H9 (cell line): ENCODE results near the gene PPP1CA. TPM values are rescaled to one million over a fixed set of nuclear protein-coding genes. Genes with fewer than 3 reads are reported as not detected.

Source experiments
- DNase-seq: peaks from one replicate; pipeline ENCODE4 v3.0.0-alpha.2; 2017
- H2AFZ ChIP-seq: one replicate; pipeline ENCODE4 v1.6.1; 2013; ENCODE audit warnings: mild to moderate bottlenecking, low read length, control low read depth, moderate library complexity
- H2AK5ac ChIP-seq: 2 replicates; pipeline ENCODE4 v1.6.1; 2013; ENCODE audit warnings: low read length, control low read depth, mixed read lengths; ENCODE audit not compliant: insufficient read length
- H2BK120ac ChIP-seq: one replicate; pipeline ENCODE4 v1.6.1; 2013; ENCODE audit warnings: low read depth, mild to moderate bottlenecking, low read length, control low read depth, inconsistent platforms; ENCODE audit not compliant: poor library complexity, severe bottlenecking
- H2BK12ac ChIP-seq: 2 replicates; pipeline ENCODE4 v1.6.1; 2013; ENCODE audit warnings: low read length, control low read depth, mixed read lengths, low read depth; ENCODE audit not compliant: insufficient read length
- H2BK15ac ChIP-seq: 2 replicates; pipeline ENCODE4 v1.6.1; 2013; ENCODE audit warnings: low read depth, low read length, control low read depth
- H2BK20ac ChIP-seq: one replicate; pipeline ENCODE4 v1.6.1; 2013; ENCODE audit warnings: low read depth, mild to moderate bottlenecking, low read length, control low read depth, inconsistent platforms; ENCODE audit not compliant: poor library complexity, severe bottlenecking
- H2BK5ac ChIP-seq: 2 replicates; pipeline ENCODE4 v1.6.1; 2013; ENCODE audit warnings: low read length, control low read depth, mixed read lengths; ENCODE audit not compliant: insufficient read length
- H3K14ac ChIP-seq: 2 replicates; pipeline ENCODE4 v1.6.1; 2013; ENCODE audit warnings: low read length, control low read depth; ENCODE audit not compliant: insufficient read depth
- H3K18ac ChIP-seq: 2 replicates; pipeline ENCODE4 v1.6.1; 2013; ENCODE audit warnings: low read depth, mild to moderate bottlenecking, mixed read lengths, low read length, control low read depth; ENCODE audit not compliant: insufficient read length
- H3K23ac ChIP-seq: 2 replicates; pipeline ENCODE4 v1.6.1; 2013; ENCODE audit warnings: low read length, control low read depth, mixed read lengths, low read depth; ENCODE audit not compliant: insufficient read length
- H3K23me2 ChIP-seq: 2 replicates; pipeline ENCODE4 v1.6.1; 2013; ENCODE audit warnings: low read depth, mild to moderate bottlenecking, mixed read lengths, low read length, control low read depth; ENCODE audit not compliant: insufficient read length, poor library complexity, severe bottlenecking
- H3K27ac ChIP-seq: 2 replicates; pipeline ENCODE4 v1.5.1; 2013; ENCODE audit warnings: low read length, control low read depth, mixed read lengths, low read depth; ENCODE audit not compliant: insufficient read length
- H3K27me3 ChIP-seq: 2 replicates; pipeline ENCODE4 v1.6.1; 2013; ENCODE audit warnings: low read length, control low read depth, inconsistent platforms; ENCODE audit not compliant: insufficient read depth
- H3K4ac ChIP-seq: 2 replicates; pipeline ENCODE4 v1.6.1; 2013; ENCODE audit warnings: low read depth, mild to moderate bottlenecking, control low read depth, inconsistent platforms, low read length, moderate library complexity
- H3K4me1 ChIP-seq: 2 replicates; pipeline ENCODE4 v1.6.1; 2013; ENCODE audit warnings: low read length, control low read depth, inconsistent platforms; ENCODE audit not compliant: insufficient read depth
- H3K4me2 ChIP-seq: 2 replicates; pipeline ENCODE4 v1.6.1; 2013; ENCODE audit warnings: low read length, control low read depth, mixed read lengths; ENCODE audit not compliant: insufficient read length, insufficient read depth
- H3K56ac ChIP-seq: 2 replicates; pipeline ENCODE4 v1.6.1; 2013; ENCODE audit warnings: low read depth, mild to moderate bottlenecking, mixed read lengths, low read length, control low read depth; ENCODE audit not compliant: insufficient read length
- H3K79me1 ChIP-seq: 2 replicates; pipeline ENCODE4 v1.6.1; 2013; ENCODE audit warnings: low read depth, mild to moderate bottlenecking, moderate library complexity, low read length, control low read depth, inconsistent platforms; ENCODE audit not compliant: insufficient read depth, poor library complexity, severe bottlenecking
- H3K79me2 ChIP-seq: 2 replicates; pipeline ENCODE4 v1.6.1; 2013; ENCODE audit warnings: low read length, control low read depth, inconsistent platforms; ENCODE audit not compliant: insufficient read depth
- H3K9ac ChIP-seq: 2 replicates; pipeline ENCODE4 v1.6.1; 2013; ENCODE audit warnings: low read length, control low read depth, mixed read lengths; ENCODE audit not compliant: insufficient read length; ENCODE audit errors: extremely low read depth
- H3K9me3 ChIP-seq: one replicate; pipeline ENCODE4 v1.6.1; 2013; ENCODE audit warnings: low read depth, low read length, inconsistent platforms; ENCODE audit not compliant: control insufficient read depth
- H3T11ph ChIP-seq: one replicate; pipeline ENCODE4 v1.6.1; 2013; ENCODE audit warnings: mild to moderate bottlenecking, low read length, control low read depth, inconsistent platforms
- H4K20me1 ChIP-seq: one replicate; pipeline ENCODE4 v1.6.1; 2013; ENCODE audit not compliant: control insufficient read depth, insufficient read length, insufficient read depth
- H4K5ac ChIP-seq: 2 replicates; pipeline ENCODE4 v1.6.1; 2013; ENCODE audit warnings: low read depth, mild to moderate bottlenecking, mixed read lengths, low read length, control low read depth; ENCODE audit not compliant: insufficient read length
- H4K8ac ChIP-seq: replicated peaks from 2 replicates; pipeline ENCODE4 v1.6.1; 2013; ENCODE audit warnings: low read length, control low read depth, mixed read lengths, low read depth; ENCODE audit not compliant: insufficient read length
- H4K91ac ChIP-seq: 2 replicates; pipeline ENCODE4 v1.6.1; 2013; ENCODE audit warnings: low read depth, mild to moderate bottlenecking, moderate library complexity, mixed read lengths, low read length, control low read depth; ENCODE audit not compliant: insufficient read length
- H3K27ac Mint-ChIP-seq, 3 experiments: 2 replicates in 2 of 3; 3 replicates in 1 of 3; pipeline ENCODE4 v1.8.0; 2020 to 2021; ENCODE audit warnings: mixed read lengths in 3 of 3, mild to moderate bottlenecking in 1 of 3, moderate library complexity in 1 of 3
- H3K27me3 Mint-ChIP-seq: 2 replicates; pipeline ENCODE4 v1.8.0; 2021; ENCODE audit warnings: low read depth, mild to moderate bottlenecking, moderate library complexity, mixed read lengths
- H3K36me3 Mint-ChIP-seq, 3 experiments: 2 replicates in 2 of 3; 3 replicates in 1 of 3; pipeline ENCODE4 v1.8.0; 2020 to 2021; ENCODE audit warnings: low read depth in 3 of 3, mixed read lengths in 3 of 3; ENCODE audit not compliant: insufficient read depth in 1 of 3
- H3K4me1 Mint-ChIP-seq, 2 experiments: 2 replicates each; pipeline ENCODE4 v1.8.0; 2020; ENCODE audit warnings: mixed read lengths in 2 of 2
- H3K4me3 Mint-ChIP-seq, 2 experiments: 2 replicates in 1 of 2; 3 replicates in 1 of 2; pipeline ENCODE4 v1.8.0; 2020 to 2021; ENCODE audit warnings: mild to moderate bottlenecking in 2 of 2, mixed read lengths in 2 of 2, moderate library complexity in 1 of 2
- H3K9me3 Mint-ChIP-seq, 2 experiments: 2 replicates in 1 of 2; 3 replicates in 1 of 2; pipeline ENCODE4 v1.8.0; 2020; ENCODE audit warnings: mild to moderate bottlenecking in 2 of 2, mixed read lengths in 2 of 2, moderate library complexity in 1 of 2
- WGBS: extraction: QIAGEN DNeasy Blood & Tissue Kit; methylation state at CpG from one replicate; pipeline ENCODE4 v1.1.7; 2013; ENCODE audit warnings: missing lambda C conversion rate, low lambda C conversion rate, mixed read lengths; ENCODE audit not compliant: insufficient read length; ENCODE audit errors: extremely low coverage; 5-methylcytosine and 5-hydroxymethylcytosine counted together
- total RNA-seq: library from RNA; stranded (reverse); gene quantifications from 2 replicates; pipeline ENCODE4 v1.2.1, GENCODE V29; 2021
- TF ChIP-seq, protein P1 (sequence below): fragments of 200-600 bp; sonication (generic); conservative IDR thresholded peaks from 3 replicates; pipeline ENCODE4 v1.8.0; 2021; ENCODE audit warnings: antibody characterized with exemption, mild to moderate bottlenecking

Gene PPP1CA
- total RNA-seq, 1 experiment from 2014 or later = 205 TPM

DNA sequence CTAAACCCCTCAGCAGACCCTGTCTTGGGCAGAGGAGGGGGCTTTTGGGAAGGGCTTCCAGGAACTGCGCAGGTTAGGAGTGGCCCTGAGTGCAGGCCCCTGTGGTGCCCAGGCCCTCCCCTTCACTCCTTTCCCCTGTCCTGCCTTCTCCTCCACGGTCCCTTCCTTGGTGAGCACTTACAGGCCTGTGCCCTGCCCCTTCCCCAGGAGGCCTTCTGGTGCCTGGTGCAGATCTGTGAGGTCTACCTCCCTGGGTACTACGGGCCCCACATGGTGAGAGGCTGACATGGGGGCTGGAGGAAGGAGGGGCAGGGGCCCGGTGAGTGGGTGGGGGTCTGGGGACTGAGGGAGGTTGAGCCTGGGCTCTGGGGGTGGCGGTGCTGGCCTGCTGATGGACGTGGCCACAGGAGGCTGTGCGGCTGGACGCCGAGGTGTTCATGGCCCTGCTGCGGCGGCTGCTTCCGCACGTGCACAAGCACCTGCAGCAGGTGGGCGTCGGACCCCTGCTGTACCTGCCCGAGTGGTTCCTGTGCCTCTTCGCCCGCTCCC, 4.8 kb upstream of the PPP1CA start:
- no peak overlapping the region for H4K91ac ChIP-seq
- H3K4me2 ChIP-seq = no peak overlapping the region
- no CpG with 5 or more reads among the region's 18 CpGs for WGBS
- H4K8ac ChIP-seq = no peak overlapping the region
- H3K56ac ChIP-seq = no peak overlapping the region
- TF ChIP-seq, protein P1, sequence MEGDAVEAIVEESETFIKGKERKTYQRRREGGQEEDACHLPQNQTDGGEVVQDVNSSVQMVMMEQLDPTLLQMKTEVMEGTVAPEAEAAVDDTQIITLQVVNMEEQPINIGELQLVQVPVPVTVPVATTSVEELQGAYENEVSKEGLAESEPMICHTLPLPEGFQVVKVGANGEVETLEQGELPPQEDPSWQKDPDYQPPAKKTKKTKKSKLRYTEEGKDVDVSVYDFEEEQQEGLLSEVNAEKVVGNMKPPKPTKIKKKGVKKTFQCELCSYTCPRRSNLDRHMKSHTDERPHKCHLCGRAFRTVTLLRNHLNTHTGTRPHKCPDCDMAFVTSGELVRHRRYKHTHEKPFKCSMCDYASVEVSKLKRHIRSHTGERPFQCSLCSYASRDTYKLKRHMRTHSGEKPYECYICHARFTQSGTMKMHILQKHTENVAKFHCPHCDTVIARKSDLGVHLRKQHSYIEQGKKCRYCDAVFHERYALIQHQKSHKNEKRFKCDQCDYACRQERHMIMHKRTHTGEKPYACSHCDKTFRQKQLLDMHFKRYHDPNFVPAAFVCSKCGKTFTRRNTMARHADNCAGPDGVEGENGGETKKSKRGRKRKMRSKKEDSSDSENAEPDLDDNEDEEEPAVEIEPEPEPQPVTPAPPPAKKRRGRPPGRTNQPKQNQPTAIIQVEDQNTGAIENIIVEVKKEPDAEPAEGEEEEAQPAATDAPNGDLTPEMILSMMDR = no peak
- no peak overlapping the region for H3K4ac ChIP-seq
- peaks cover 24% of the 10 kb centered on the region for H3K27me3 Mint-ChIP-seq
- no peak overlapping the region for H3K27ac Mint-ChIP-seq
- H2BK20ac ChIP-seq = no peak overlapping the region
- H3K79me1 ChIP-seq = no peaks in the 10 kb centered on the region
- H2BK15ac ChIP-seq = no peak overlapping the region
- no peak overlapping the region for H3K23ac ChIP-seq
- no peaks in the 10 kb centered on the region for H4K20me1 ChIP-seq
- no peak overlapping the region for H2BK120ac ChIP-seq
- no peak overlapping the region for H3K14ac ChIP-seq
- H3K9me3 Mint-ChIP-seq = no peaks in the 10 kb centered on the region
- H3K9me3 ChIP-seq = no peaks in the 10 kb centered on the region
- no peak overlapping the region for H3K27ac ChIP-seq
- no peaks in the 10 kb centered on the region for H3K23me2 ChIP-seq
- no peaks in the 10 kb centered on the region for H3K27me3 ChIP-seq
- H2AK5ac ChIP-seq = no peak overlapping the region
- no peak overlapping the region for H2BK5ac ChIP-seq
- H2BK12ac ChIP-seq = no peak overlapping the region
- no peak overlapping the region for H4K5ac ChIP-seq
- H3K36me3 Mint-ChIP-seq = no peaks in the 10 kb centered on the region
- H3K4me3 Mint-ChIP-seq = no peak overlapping the region
- no peaks in the 10 kb centered on the region for H3K79me2 ChIP-seq
- no peak for DNase-seq
- no peak overlapping the region for H3T11ph ChIP-seq
- no peak overlapping the region for H3K9ac ChIP-seq
- no peaks in the 10 kb centered on the region for H3K4me1 ChIP-seq
- no peak overlapping the region for H2AFZ ChIP-seq
- H3K4me1 Mint-ChIP-seq = peaks cover 14 to 25% of the 10 kb centered on the region in 2 experiments
- H3K18ac ChIP-seq = no peak overlapping the region
